ENCODE results near the gene SAP30BP.
"Not testable (repeated sequence)": the region's sequence is repeated elsewhere in the genome, so short reads cannot be mapped to it uniquely, and the experiment has no call there.

Gene SAP30BP

GRCh38 chr17:75637551-75637950, 29.6 kb upstream of the SAP30BP start:
- H3K4me1 ChIP-seq (ENCODE audit: low read length): peaks cover 26% of the 10 kb centered on the region
- H3K9ac ChIP-seq (ENCODE audit: low read length): no peak overlapping the region
- no peaks in the 10 kb centered on the region; the same call in 1 of the 2 replicates for H4K20me1 ChIP-seq (ENCODE audit: insufficient read depth, low read length)
- H3K36me3 ChIP-seq (replicated peaks; ENCODE audit: low read depth, low read length): peaks cover 19% of the 10 kb centered on the region
- no peak overlapping the region for H3K4me3 ChIP-seq (ENCODE audit: low read length)
- no peak overlapping the region for H3K4me2 ChIP-seq (ENCODE audit: low read length)
- H3K79me2 ChIP-seq (ENCODE audit: low read length): no peaks in the 10 kb centered on the region
- TF ChIP-seq EZH2phosphoT487 (IDR thresholded peaks at IDR 0.05; ENCODE audit: low read depth) (no peak), CTCF (IDR thresholded peaks at IDR 0.05; ENCODE audit: low read depth, low read length) (no peak)
- no peaks in the 10 kb centered on the region for H3K9me3 ChIP-seq (ENCODE audit: insufficient read depth, low read length)
- H3K27me3 ChIP-seq (ENCODE audit: low read depth, low read length): no peaks in the 10 kb centered on the region
- no peak overlapping the region for H3K27ac ChIP-seq (ENCODE audit: low read length)
- H2AFZ ChIP-seq (ENCODE audit: low read depth, low read length): no peak overlapping the region

GRCh38 chr17:75638039-75638438, 29.1 kb upstream of the SAP30BP start:
- H3K4me1 ChIP-seq (ENCODE audit: low read length): peaks cover 23% of the 10 kb centered on the region
- not testable (repeated sequence) for H3K4me3 ChIP-seq (ENCODE audit: low read length); H3K27me3 ChIP-seq (ENCODE audit: low read depth, low read length); H3K4me2 ChIP-seq (ENCODE audit: low read length); H3K9me3 ChIP-seq (ENCODE audit: insufficient read depth, low read length); H4K20me1 ChIP-seq (ENCODE audit: insufficient read depth, low read length); H3K79me2 ChIP-seq (ENCODE audit: low read length); H2AFZ ChIP-seq (ENCODE audit: low read depth, low read length); H3K9ac ChIP-seq (ENCODE audit: low read length); H3K27ac ChIP-seq (ENCODE audit: low read length)
- peaks cover 23% of the 10 kb centered on the region for H3K36me3 ChIP-seq (replicated peaks; ENCODE audit: low read depth, low read length)

DNA sequence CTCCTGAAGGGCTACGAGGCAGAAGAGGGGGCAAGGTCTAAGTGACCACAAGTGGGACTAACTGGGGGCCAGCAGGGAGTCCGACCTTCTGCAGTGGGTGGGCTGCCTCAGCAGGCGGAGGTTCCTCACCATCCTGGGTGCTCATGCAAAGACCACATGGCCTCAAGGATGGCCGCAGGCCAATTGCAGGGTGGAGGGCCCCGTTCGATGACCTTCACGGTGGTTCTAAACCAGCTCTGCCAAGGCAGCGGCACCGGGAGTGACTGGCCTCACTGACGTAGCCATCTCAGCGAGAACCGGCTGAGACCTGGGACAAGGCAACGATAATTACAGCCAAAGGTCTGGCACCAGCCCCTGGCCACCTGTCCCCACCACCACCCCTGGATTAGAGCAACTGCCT, 28.2 kb upstream of the SAP30BP start:
- no peaks in the 10 kb centered on the region for H3K27me3 ChIP-seq (ENCODE audit: low read depth, low read length)
- H3K27ac ChIP-seq (ENCODE audit: low read length): no peak overlapping the region
- H3K9ac ChIP-seq (ENCODE audit: low read length): no peak overlapping the region
- peaks cover 26% of the 10 kb centered on the region for H3K36me3 ChIP-seq (replicated peaks; ENCODE audit: low read depth, low read length)
- no peak overlapping the region for H2AFZ ChIP-seq (ENCODE audit: low read depth, low read length)
- H4K20me1 ChIP-seq (ENCODE audit: insufficient read depth, low read length): no peaks in the 10 kb centered on the region; the same call in 1 of the 2 replicates
- H3K4me3 ChIP-seq (ENCODE audit: low read length): no peak overlapping the region
- no peaks in the 10 kb centered on the region for H3K9me3 ChIP-seq (ENCODE audit: insufficient read depth, low read length)
- no peak overlapping the region for H3K4me2 ChIP-seq (ENCODE audit: low read length)
- TF ChIP-seq CTCF (IDR thresholded peaks at IDR 0.05; ENCODE audit: low read depth, low read length): no peak
- TF ChIP-seq EZH2phosphoT487 (IDR thresholded peaks at IDR 0.05; ENCODE audit: low read depth): no peak
- H3K4me1 ChIP-seq (ENCODE audit: low read length): peaks cover 14% of the 10 kb centered on the region
- no peaks in the 10 kb centered on the region for H3K79me2 ChIP-seq (ENCODE audit: low read length)

- no peak overlapping the region for H2AFZ ChIP-seq (ENCODE audit: low read depth, low read length)
- H3K9ac ChIP-seq (ENCODE audit: low read length): no peak overlapping the region
- H3K4me3 ChIP-seq (ENCODE audit: low read length): no peak overlapping the region
- H3K79me2 ChIP-seq (ENCODE audit: low read length): no peaks in the 10 kb centered on the region
- H3K9me3 ChIP-seq (ENCODE audit: insufficient read depth, low read length): no peaks in the 10 kb centered on the region
- H3K27me3 ChIP-seq (ENCODE audit: low read depth, low read length): no peaks in the 10 kb centered on the region
- no peak overlapping the region for H3K4me2 ChIP-seq (ENCODE audit: low read length)
- no peaks in the 10 kb centered on the region for H4K20me1 ChIP-seq (ENCODE audit: insufficient read depth, low read length)
- peaks cover 10% of the 10 kb centered on the region; the same call in 1 of the 2 replicates for H3K4me1 ChIP-seq (ENCODE audit: low read length)
- peaks cover 26% of the 10 kb centered on the region for H3K36me3 ChIP-seq (replicated peaks; ENCODE audit: low read depth, low read length)
- TF ChIP-seq EZH2phosphoT487 (IDR thresholded peaks at IDR 0.05; ENCODE audit: low read depth) (no peak), CTCF (IDR thresholded peaks at IDR 0.05; ENCODE audit: low read depth, low read length) (no peak)
- no peak overlapping the region for H3K27ac ChIP-seq (ENCODE audit: low read length)
These were observed 27.8 kb upstream of the SAP30BP start for GRCh38 chr17:75639327-75639726.
